Ectodermal cell (in vitro differentiated cells): ENCODE measurements around the gene RBPJL.

Source experiments
- H3K27ac ChIP-seq: 2 replicates; pipeline ENCODE4 v1.7.0; 2013; ENCODE audit warnings: mild to moderate bottlenecking, low read depth, low read length; ENCODE audit not compliant: insufficient read depth, poor library complexity, severe bottlenecking
- H3K27me3 ChIP-seq: 2 replicates; pipeline ENCODE4 v1.7.0; 2013; ENCODE audit warnings: mild to moderate bottlenecking, low read length; ENCODE audit not compliant: insufficient read depth, control insufficient read depth, poor library complexity, severe bottlenecking
- H3K36me3 ChIP-seq: one replicate; pipeline ENCODE4 v1.7.0; 2013; ENCODE audit warnings: low read length; ENCODE audit not compliant: control insufficient read depth, insufficient read depth
- H3K4me1 ChIP-seq: one replicate; pipeline ENCODE4 v1.7.0; 2013; ENCODE audit warnings: low read length; ENCODE audit not compliant: control insufficient read depth, insufficient read depth
- H3K4me3 ChIP-seq: 2 replicates; pipeline ENCODE4 v1.7.0; 2013; ENCODE audit warnings: low read depth, low read length, control low read depth; ENCODE audit not compliant: insufficient read depth
- H3K9me3 ChIP-seq: 2 replicates; pipeline ENCODE4 v1.7.0; 2013; ENCODE audit warnings: mild to moderate bottlenecking, low read length, moderate library complexity; ENCODE audit not compliant: control insufficient read depth
- WGBS, 2 experiments: methylation state at CpG; one replicate each; pipeline ENCODE4 v1.1.7; 2013; ENCODE audit warnings: missing lambda C conversion rate in 2 of 2; 5-methylcytosine and 5-hydroxymethylcytosine counted together

The RBPJL gene

GRCh38 chr20:45275338-45275737, 31.3 kb upstream of the RBPJL start:
- WGBS, 2 experiments: 79 to 99% methylated on average over 3 of the region's 3 CpGs
- H3K9me3 ChIP-seq: no peaks in the 10 kb centered on the region
- H3K4me3 ChIP-seq: no peak overlapping the region
- no peaks in the 10 kb centered on the region for H3K27me3 ChIP-seq
- H3K36me3 ChIP-seq: no peaks in the 10 kb centered on the region
- no peaks in the 10 kb centered on the region for H3K4me1 ChIP-seq
- H3K27ac ChIP-seq: no peak overlapping the region

DNA sequence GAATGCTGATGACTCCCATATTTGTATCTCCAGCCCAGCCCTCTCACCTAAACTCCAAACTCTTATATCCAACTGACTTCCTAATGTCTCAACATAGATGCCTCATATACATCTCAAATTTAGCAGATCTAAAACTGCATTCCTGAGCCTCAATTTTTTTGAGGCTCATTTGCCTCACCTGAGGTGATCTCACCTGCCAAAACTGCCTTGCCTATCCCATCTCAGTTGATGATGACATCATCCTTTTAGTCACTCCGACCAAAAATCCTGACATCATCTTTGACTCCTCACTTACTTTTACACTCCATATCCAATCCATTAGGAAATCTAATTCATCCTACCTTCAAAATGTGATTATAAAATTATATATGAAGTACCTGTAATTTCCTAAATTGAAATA, 26.6 kb upstream of the RBPJL start:
- WGBS, 2 experiments: 86 to 92% methylated on average over 1 of the region's 1 CpG
- H3K27me3 ChIP-seq: no peaks in the 10 kb centered on the region
- H3K27ac ChIP-seq: no peak overlapping the region
- no peaks in the 10 kb centered on the region for H3K4me1 ChIP-seq
- H3K9me3 ChIP-seq: no peaks in the 10 kb centered on the region
- H3K36me3 ChIP-seq: no peaks in the 10 kb centered on the region
- H3K4me3 ChIP-seq: no peak overlapping the region

GRCh38 chr20:45282700-45283550, 23.7 kb upstream of the RBPJL start:
- no peak overlapping the region for H3K4me3 ChIP-seq
- H3K27me3 ChIP-seq: no peaks in the 10 kb centered on the region
- no peak overlapping the region for H3K27ac ChIP-seq
- WGBS, 2 experiments: 81 to 86% methylated on average over 7 of the region's 7 CpGs
- H3K4me1 ChIP-seq: no peaks in the 10 kb centered on the region
- H3K36me3 ChIP-seq: no peaks in the 10 kb centered on the region
- no peaks in the 10 kb centered on the region for H3K9me3 ChIP-seq

DNA sequence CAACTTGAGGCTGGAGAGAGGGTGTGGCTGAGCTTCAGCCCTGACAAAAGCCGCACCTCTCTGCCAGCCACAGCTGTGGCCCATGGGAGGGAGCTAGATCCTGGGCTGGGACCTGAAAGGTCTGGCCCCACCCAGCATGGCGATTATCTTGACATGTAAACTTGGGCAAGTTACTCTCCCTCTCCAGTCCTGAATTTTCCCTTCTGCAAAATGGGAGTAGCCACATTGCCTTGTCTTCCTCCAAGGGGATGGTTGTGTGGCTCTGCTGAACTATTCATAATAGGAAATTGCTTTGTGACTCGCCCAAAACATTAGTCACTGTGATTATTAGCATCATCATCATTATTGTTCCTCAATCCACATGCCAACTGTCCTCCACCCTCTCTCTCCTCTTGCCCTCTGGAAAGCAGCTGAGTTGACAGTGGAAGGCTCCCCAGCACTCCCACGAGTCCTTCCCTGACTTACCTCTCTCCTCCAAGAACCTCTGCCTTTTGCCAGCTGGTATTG, 23.0 kb upstream of the RBPJL start:
- Histone ChIP-seq H3K4me1 (no peaks in the 10 kb centered on the region), H3K4me3 (no peak overlapping the region), H3K27me3 (no peaks in the 10 kb centered on the region), H3K27ac (no peak overlapping the region), H3K9me3 (no peaks in the 10 kb centered on the region), H3K36me3 (no peaks in the 10 kb centered on the region)
- WGBS, 2 experiments: 72 to 78% methylated on average over 4 of the region's 4 CpGs

GRCh38 chr20:45288376-45288775, 18.3 kb upstream of the RBPJL start:
- peaks cover 15% of the 10 kb centered on the region for H3K27me3 ChIP-seq
- H3K36me3 ChIP-seq: no peaks in the 10 kb centered on the region
- no peak overlapping the region for H3K4me3 ChIP-seq
- no peaks in the 10 kb centered on the region for H3K9me3 ChIP-seq
- H3K4me1 ChIP-seq: no peaks in the 10 kb centered on the region
- no peak overlapping the region for H3K27ac ChIP-seq
- 92 to 95% methylated on average over 4 of the region's 4 CpGs for WGBS, 2 experiments

DNA sequence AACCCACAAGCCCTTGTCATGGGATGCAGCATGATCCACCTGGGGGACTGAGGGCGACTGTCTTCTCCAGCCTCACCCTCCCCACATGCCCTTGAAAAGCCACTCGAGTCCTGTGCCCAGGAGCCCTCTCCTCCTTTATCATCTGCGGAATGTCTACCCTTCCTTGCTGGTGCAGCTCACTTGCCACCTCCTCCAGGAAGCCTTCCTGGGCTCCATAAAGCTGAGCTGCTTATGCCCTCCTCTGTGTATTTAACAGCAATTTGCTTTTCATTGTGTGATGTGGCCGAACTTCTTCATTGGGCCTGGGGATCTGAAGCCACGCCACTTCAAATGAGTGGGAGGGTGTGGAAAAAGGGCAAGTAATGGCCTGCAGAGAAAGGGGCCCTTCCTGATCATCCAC, 17.8 kb upstream of the RBPJL start:
- no peaks in the 10 kb centered on the region for H3K9me3 ChIP-seq
- H3K27me3 ChIP-seq: peaks cover 20% of the 10 kb centered on the region
- no peaks in the 10 kb centered on the region for H3K4me1 ChIP-seq
- H3K4me3 ChIP-seq: no peak overlapping the region
- no peaks in the 10 kb centered on the region for H3K36me3 ChIP-seq
- 92 to 95% methylated on average over 5 of the region's 5 CpGs for WGBS, 2 experiments
- no peak overlapping the region for H3K27ac ChIP-seq

GRCh38 chr20:45289942-45290676, 16.5 kb upstream of the RBPJL start:
- Histone ChIP-seq H3K4me3 (no peak overlapping the region), H3K9me3 (no peaks in the 10 kb centered on the region), H3K27me3 (peaks cover 28% of the 10 kb centered on the region), H3K27ac (no peak overlapping the region), H3K4me1 (no peaks in the 10 kb centered on the region), H3K36me3 (no peaks in the 10 kb centered on the region)
- WGBS, 2 experiments: 89 to 90% methylated on average over 13 of the region's 13 CpGs

DNA sequence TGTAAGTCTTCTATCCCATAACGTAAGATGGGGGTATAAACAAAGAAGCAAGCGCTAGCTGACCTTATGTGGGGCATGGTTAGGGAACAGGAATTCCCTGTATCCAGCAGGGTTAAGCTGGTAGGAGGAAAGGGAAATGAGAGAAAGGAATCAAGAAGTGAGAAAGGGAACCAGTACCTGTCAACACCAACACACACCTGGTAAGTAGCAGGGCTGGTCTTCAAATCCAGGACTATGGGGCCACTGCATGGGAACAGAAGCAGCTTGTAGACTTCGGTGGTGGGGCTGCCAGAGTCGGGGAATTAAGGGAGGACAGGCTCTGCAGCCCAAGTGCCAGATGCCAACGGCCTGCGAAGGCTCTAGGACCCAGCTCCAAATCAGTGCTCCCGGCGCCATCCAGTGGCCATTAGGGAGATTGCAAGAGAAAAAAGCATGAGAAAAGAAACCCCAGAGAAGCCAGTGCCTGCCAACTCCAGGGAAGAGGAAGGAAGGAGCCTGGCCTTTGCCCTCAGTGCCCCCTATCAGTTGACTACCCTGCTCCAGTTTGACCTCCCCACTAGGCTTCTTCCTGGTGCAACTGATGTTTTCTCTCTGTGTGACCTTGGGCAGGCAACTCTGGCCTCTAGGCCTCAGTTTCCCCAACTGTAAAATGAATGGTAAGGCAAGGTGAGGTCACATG, 15.8 kb upstream of the RBPJL start:
- Histone ChIP-seq H3K27me3 (peaks cover 28% of the 10 kb centered on the region), H3K4me1 (no peaks in the 10 kb centered on the region), H3K9me3 (no peaks in the 10 kb centered on the region), H3K4me3 (no peak overlapping the region), H3K36me3 (no peaks in the 10 kb centered on the region), H3K27ac (no peak overlapping the region)
- 22 to 26% methylated on average over 8 of the region's 8 CpGs for WGBS, 2 experiments

GRCh38 chr20:45291526-45291925, 15.1 kb upstream of the RBPJL start:
- H3K4me1 ChIP-seq: no peaks in the 10 kb centered on the region
- peaks cover 28% of the 10 kb centered on the region for H3K27me3 ChIP-seq
- WGBS, 2 experiments: 87% methylated on average over 9 of the region's 9 CpGs
- no peaks in the 10 kb centered on the region for H3K9me3 ChIP-seq
- no peaks in the 10 kb centered on the region for H3K36me3 ChIP-seq
- H3K4me3 ChIP-seq: no peak overlapping the region
- no peak overlapping the region for H3K27ac ChIP-seq

DNA sequence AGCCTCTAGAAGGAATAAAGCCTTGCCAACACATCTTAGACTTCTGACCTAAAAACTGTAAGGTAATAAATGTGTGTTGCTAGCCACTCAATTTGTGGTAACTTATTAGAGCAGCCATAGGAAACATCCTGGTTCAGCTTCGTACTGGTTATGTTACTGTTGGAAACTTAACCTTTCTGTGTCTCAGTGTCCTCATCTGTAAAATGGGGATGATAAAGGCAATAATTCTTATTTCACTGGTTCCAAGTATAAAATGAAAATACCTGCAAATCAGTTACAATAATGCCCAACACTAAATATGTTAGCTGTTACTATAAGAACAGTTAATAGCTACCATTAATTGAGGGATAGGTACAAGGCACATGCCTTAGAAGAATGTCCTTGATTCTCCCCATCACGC, 14.3 kb upstream of the RBPJL start:
- peaks cover 28% of the 10 kb centered on the region for H3K27me3 ChIP-seq
- H3K9me3 ChIP-seq: no peaks in the 10 kb centered on the region
- 88 to 91% methylated on average over 2 of the region's 2 CpGs for WGBS, 2 experiments
- H3K27ac ChIP-seq: no peak overlapping the region
- H3K4me1 ChIP-seq: no peaks in the 10 kb centered on the region
- no peak overlapping the region for H3K4me3 ChIP-seq
- no peaks in the 10 kb centered on the region for H3K36me3 ChIP-seq
